Chondrocyte (in vitro differentiated cells): ENCODE results near the gene NEGR1. TPM values are rescaled to one million over a fixed set of nuclear protein-coding genes. Genes with fewer than 3 reads are reported as not detected.

Source experiments
- DNase-seq: peaks from one replicate; pipeline ENCODE4 v3.0.0; 2021; ENCODE audit warnings: mixed read lengths, low spot score
- H3K27ac Mint-ChIP-seq: one replicate; pipeline ENCODE4 v1.8.0; 2021; ENCODE audit warnings: mild to moderate bottlenecking, moderate library complexity, mixed read lengths; ENCODE audit not compliant: unreplicated experiment
- H3K27me3 Mint-ChIP-seq: 2 replicates; pipeline ENCODE4 v1.8.0; 2021; ENCODE audit warnings: low read depth, mixed read lengths
- H3K36me3 Mint-ChIP-seq: 2 replicates; pipeline ENCODE4 v1.8.0; 2021; ENCODE audit warnings: low read depth, mixed read lengths
- H3K4me1 Mint-ChIP-seq: 2 replicates; pipeline ENCODE4 v1.8.0; 2021; ENCODE audit warnings: low read depth, mild to moderate bottlenecking, mixed read lengths
- H3K4me3 Mint-ChIP-seq: one replicate; pipeline ENCODE4 v1.8.0; 2021; ENCODE audit warnings: mild to moderate bottlenecking, moderate library complexity, mixed read lengths; ENCODE audit not compliant: unreplicated experiment
- H3K9me3 Mint-ChIP-seq: 2 replicates; pipeline ENCODE4 v1.8.0; 2021; ENCODE audit warnings: low read depth, mixed read lengths
- CTCF ChIP-seq: fragments of 200-600 bp; sonication (generic); IDR thresholded peaks from 2 replicates; pipeline ENCODE4 v1.5.0; 2021; ENCODE audit warnings: antibody characterized with exemption, mild to moderate bottlenecking, moderate library complexity
- total RNA-seq: library from RNA; stranded (reverse); gene quantifications from 3 replicates; pipeline ENCODE4 v1.2.1, GENCODE V29; 2021

Gene NEGR1
- total RNA-seq, 1 donor from 2014 or later = 7.7 TPM

GRCh38 chr1:72011721-72012120 lies 270.6 kb downstream of the NEGR1 start:
- peaks cover 24% of the 10 kb centered on the region for H3K4me1 Mint-ChIP-seq
- no peaks in the 10 kb centered on the region for H3K27me3 Mint-ChIP-seq
- no peak overlapping the region for H3K27ac Mint-ChIP-seq
- no peak for TF ChIP-seq CTCF
- H3K4me3 Mint-ChIP-seq = no peak overlapping the region
- H3K36me3 Mint-ChIP-seq = no peaks in the 10 kb centered on the region
- DNase-seq = no peak
- no peaks in the 10 kb centered on the region for H3K9me3 Mint-ChIP-seq

- no peak for TF ChIP-seq CTCF
- Mint-ChIP-seq H3K4me3 (no peak overlapping the region), H3K27ac (no peak overlapping the region), H3K36me3 (no peaks in the 10 kb centered on the region), H3K9me3 (no peaks in the 10 kb centered on the region), H3K27me3 (no peaks in the 10 kb centered on the region), H3K4me1 (peaks cover 33% of the 10 kb centered on the region)
- no peak for DNase-seq
These were observed 272.3 kb downstream of the NEGR1 start for GRCh38 chr1:72010094-72010431.

- H3K36me3 Mint-ChIP-seq = no peaks in the 10 kb centered on the region
- H3K4me1 Mint-ChIP-seq = peaks cover 36% of the 10 kb centered on the region
- H3K9me3 Mint-ChIP-seq = no peaks in the 10 kb centered on the region
- H3K4me3 Mint-ChIP-seq = no peak overlapping the region
- no peak overlapping the region for H3K27ac Mint-ChIP-seq
- H3K27me3 Mint-ChIP-seq = no peaks in the 10 kb centered on the region
- DNase-seq = no peak
- TF ChIP-seq CTCF = no peak
These were observed 272.9 kb downstream of the NEGR1 start for GRCh38 chr1:72009173-72010093.

GRCh38 chr1:72007312-72007711 lies 275.0 kb downstream of the NEGR1 start:
- Mint-ChIP-seq H3K9me3 (no peaks in the 10 kb centered on the region), H3K4me3 (no peak overlapping the region), H3K27me3 (no peaks in the 10 kb centered on the region), H3K27ac (no peak overlapping the region), H3K36me3 (no peaks in the 10 kb centered on the region), H3K4me1 (peaks cover 36% of the 10 kb centered on the region)
- TF ChIP-seq CTCF = no peak
- DNase-seq = no peak

- H3K4me1 Mint-ChIP-seq = peaks cover 36% of the 10 kb centered on the region
- no peak for DNase-seq
- H3K27ac Mint-ChIP-seq = peak overlapping the region; percentile 52
- no peaks in the 10 kb centered on the region for H3K36me3 Mint-ChIP-seq
- H3K27me3 Mint-ChIP-seq = no peaks in the 10 kb centered on the region
- H3K9me3 Mint-ChIP-seq = no peaks in the 10 kb centered on the region
- H3K4me3 Mint-ChIP-seq = no peak overlapping the region
- no peak for TF ChIP-seq CTCF
These were observed 276.2 kb downstream of the NEGR1 start for GRCh38 chr1:72006092-72006491.
